Left lung (tissue), 10 donors: ENCODE results near the gene BARX2. TPM values are rescaled to one million over a fixed set of nuclear protein-coding genes. Genes with fewer than 3 reads are reported as not detected.

Source experiments
- ATAC-seq: fragments of 200-7000 bp; cut with Tn5 transposase; one replicate; pipeline ENCODE4 v1.9.1; 2020; ENCODE audit warnings: moderate library complexity
- DNase-seq, 4 donors: peaks; one replicate each; pipeline ENCODE4 v3.0.0-alpha.2; 2013 to 2020
- H3K27ac ChIP-seq, 2 donors: fragments of 200-600 bp; sonication (generic) in 1 of 2; one replicate each; pipeline versions ENCODE4 v1.5.0 to v1.8.0; 2020 to 2021
- H3K27me3 ChIP-seq, 2 donors: fragments of 200-600 bp; sonication (generic) in 1 of 2; one replicate each; pipeline versions ENCODE4 v1.5.0 to v1.8.0; 2020 to 2021
- H3K36me3 ChIP-seq, 2 donors: fragments of 200-600 bp; sonication (generic) in 1 of 2; one replicate each; pipeline versions ENCODE4 v1.5.0 to v1.8.0; 2020 to 2021
- H3K4me1 ChIP-seq, 2 donors: fragments of 200-600 bp; one replicate each; pipeline ENCODE4 v1.8.0; 2021
- H3K4me3 ChIP-seq, 2 donors: fragments of 200-600 bp; sonication (generic) in 1 of 2; one replicate each; pipeline versions ENCODE4 v1.5.0 to v1.8.0; 2020 to 2021; ENCODE audit warnings: mild to moderate bottlenecking in 1 of 2
- H3K9me3 ChIP-seq, 2 donors: fragments of 200-600 bp; sonication (generic) in 1 of 2; one replicate each; pipeline versions ENCODE4 v1.5.0 to v1.8.0; 2020 to 2021
- CTCF ChIP-seq, 2 donors: fragments of 200-600 bp; sonication (generic) in 1 of 2; IDR thresholded peaks; one replicate each; pipeline versions ENCODE4 v1.5.0 to v1.8.0; 2021; ENCODE audit warnings: antibody characterized with exemption in 2 of 2
- intact Hi-C, 2 donors: fragments of 100-400 bp; cut with DNase I; formaldehyde crosslinking; loops; one replicate each; pipeline versions ENCODE4 v1.11.2 to v1.14.2; 2022
- polyA plus RNA-seq, 6 donors: library from polyadenylated mRNA; unstranded; fragments of 120-200 nt; gene quantifications; one replicate each; pipeline ENCODE4 v1.2.1, GENCODE V29; 2013; ENCODE audit not compliant: insufficient read length in 6 of 6
- total RNA-seq, 2 donors: library from RNA; stranded (reverse); fragmentation: NEBNext Ultra II Directional; extraction: Animal tissue kit (Norgen Biotek cat#: 25700); gene quantifications; one replicate each; pipeline ENCODE4 v1.2.1, GENCODE V29; 2021
- donor health status: DM: no; HTN: yes; CAD: no.
- donor health status: DM: no; HTN: no; CAD: no.

BARX2 gene
- total and polyA plus RNA-seq, 8 donors: 0.10 to 0.51 (median 0.26) TPM

- H3K27ac ChIP-seq: no peak overlapping the region
Measured at GRCh38 chr11:129417458-129417857, 41.8 kb downstream of the BARX2 start.

GRCh38 chr11:129418039-129418438 lies 42.4 kb downstream of the BARX2 start:
- H3K4me3 ChIP-seq: no peak overlapping the region
- DNase-seq (no peak), ATAC-seq (no peak)
- no peak for TF ChIP-seq CTCF (IDR thresholded peaks at IDR 0.05)
- no peaks in the 10 kb centered on the region for H3K27me3 ChIP-seq
- no peak overlapping the region for H3K27ac ChIP-seq
- no peaks in the 10 kb centered on the region for H3K4me1 ChIP-seq
- intact Hi-C loops: no loop called here
- H3K36me3 ChIP-seq: no peaks in the 10 kb centered on the region
- no peaks in the 10 kb centered on the region for H3K9me3 ChIP-seq

More at GRCh38 chr11:129417458-129417857, 41.8 kb downstream of the BARX2 start:
- intact Hi-C loops: no loop called here
- TF ChIP-seq CTCF (IDR thresholded peaks at IDR 0.05): no peak
- H3K4me1 ChIP-seq: no peaks in the 10 kb centered on the region
- no peaks in the 10 kb centered on the region for H3K36me3 ChIP-seq
- DNase-seq: no peak
- no peaks in the 10 kb centered on the region for H3K9me3 ChIP-seq
- no peak overlapping the region for H3K4me3 ChIP-seq
- no peak for ATAC-seq
- no peaks in the 10 kb centered on the region for H3K27me3 ChIP-seq

GRCh38 chr11:129419386-129419785 lies 43.7 kb downstream of the BARX2 start:
- Histone ChIP-seq H3K27ac (no peak overlapping the region), H3K4me3 (no peak overlapping the region), H3K36me3 (no peaks in the 10 kb centered on the region), H3K9me3 (no peaks in the 10 kb centered on the region), H3K4me1 (no peaks in the 10 kb centered on the region), H3K27me3 (no peaks in the 10 kb centered on the region)
- intact Hi-C loops: no loop called here
- TF ChIP-seq CTCF (IDR thresholded peaks at IDR 0.05): no peak
- ATAC-seq (no peak), DNase-seq (no peak)

GRCh38 chr11:129423426-129423825 lies 47.8 kb downstream of the BARX2 start:
- no peaks in the 10 kb centered on the region for H3K36me3 ChIP-seq
- no peaks in the 10 kb centered on the region for H3K4me1 ChIP-seq
- intact Hi-C loops: no loop called here
- TF ChIP-seq CTCF (IDR thresholded peaks at IDR 0.05): no peak
- H3K4me3 ChIP-seq: no peak overlapping the region
- DNase-seq (no peak), ATAC-seq (no peak)
- H3K27ac ChIP-seq: no peak overlapping the region
- H3K27me3 ChIP-seq: no peaks in the 10 kb centered on the region
- no peaks in the 10 kb centered on the region for H3K9me3 ChIP-seq

- intact Hi-C loops: no loop called here
- Histone ChIP-seq H3K27ac (no peak overlapping the region), H3K4me1 (no peaks in the 10 kb centered on the region), H3K9me3 (no peaks in the 10 kb centered on the region), H3K36me3 (no peaks in the 10 kb centered on the region), H3K27me3 (no peaks in the 10 kb centered on the region), H3K4me3 (no peak overlapping the region)
- ATAC-seq (no peak), DNase-seq (no peak)
- TF ChIP-seq CTCF (IDR thresholded peaks at IDR 0.05): no peak
Measured at GRCh38 chr11:129425214-129425613, 49.6 kb downstream of the BARX2 start.
